Spleen (tissue), 11 donors: ENCODE results near the gene STAT1. TPM values are rescaled to one million over a fixed set of nuclear protein-coding genes. Genes with fewer than 3 reads are reported as not detected.

ENCODE experiments used
- DNase-seq: peaks from one replicate; pipeline ENCODE4 v3.0.0-alpha.2; 2020
- H3K27ac ChIP-seq, 8 donors: fragments of 200-600 bp; sonication (generic) in 7 of 8; 1 replicate in 4 of 8; 2 replicates in 4 of 8; pipeline versions ENCODE4 v1.5.0 to v1.8.0; 2016 to 2021; ENCODE audit warnings: inconsistent platforms in 4 of 8, mild to moderate bottlenecking in 4 of 8, moderate library complexity in 1 of 8
- H3K27me3 ChIP-seq, 7 donors: fragments of 200-600 bp; sonication (generic) in 6 of 7; replicated peaks in 1 of 7; 1 replicate in 4 of 7; 2 replicates in 3 of 7; pipeline versions ENCODE4 v1.5.0 to v1.8.0; 2016 to 2021; ENCODE audit warnings: inconsistent platforms in 3 of 7, mild to moderate bottlenecking in 1 of 7
- H3K36me3 ChIP-seq, 6 donors: fragments of 200-600 bp; sonication (generic) in 5 of 6; 1 replicate in 4 of 6; 2 replicates in 2 of 6; pipeline versions ENCODE4 v1.5.0 to v1.8.0; 2016 to 2021; ENCODE audit warnings: inconsistent platforms in 2 of 6
- H3K4me1 ChIP-seq, 6 donors: fragments of 200-600 bp; sonication (generic) in 5 of 6; 1 replicate in 3 of 6; 2 replicates in 3 of 6; pipeline versions ENCODE4 v1.5.0 to v1.8.0; 2016 to 2021; ENCODE audit warnings: inconsistent platforms in 3 of 6
- H3K4me3 ChIP-seq, 8 donors: fragments of 200-600 bp; sonication (generic) in 7 of 8; 1 replicate in 4 of 8; 2 replicates in 4 of 8; pipeline versions ENCODE4 v1.5.0 to v1.8.0; 2016 to 2021; ENCODE audit warnings: inconsistent platforms in 4 of 8, mild to moderate bottlenecking in 4 of 8, moderate library complexity in 2 of 8
- H3K9me3 ChIP-seq, 8 donors: fragments of 200-600 bp; sonication (generic) in 7 of 8; 1 replicate in 4 of 8; 2 replicates in 4 of 8; pipeline versions ENCODE4 v1.5.0 to v1.8.0; 2016 to 2021; ENCODE audit warnings: inconsistent platforms in 4 of 8
- CTCF ChIP-seq, 11 experiments: fragments of 200-600 bp in 7 of 11; fragments of 450-650 bp in 4 of 11; sonication (generic) in 4 of 11; IDR thresholded peaks in 8 of 11; conservative IDR thresholded peaks in 3 of 11; 1 replicate in 7 of 11; 2 replicates in 4 of 11; pipeline versions ENCODE4 v1.4.0 to v1.8.0; 2016 to 2021; ENCODE audit warnings: antibody characterized with exemption in 11 of 11, inconsistent platforms in 4 of 11, mild to moderate bottlenecking in 1 of 11
- POLR2A ChIP-seq, 3 donors: fragments of 450-650 bp; IDR thresholded peaks; one replicate each; pipeline ENCODE4 v1.5.1; 2017; ENCODE audit warnings: antibody characterized with exemption in 3 of 3, mild to moderate bottlenecking in 1 of 3
- POLR2AphosphoS5 ChIP-seq, 3 donors: sonication (generic); formaldehyde crosslinking; IDR thresholded peaks; one replicate each; pipeline ENCODE4 v1.5.1; 2017; ENCODE audit warnings: antibody characterized with exemption in 3 of 3
- WGBS, 5 donors: extraction: QIAGEN DNeasy Blood & Tissue Kit in 3 of 5; methylation state at CpG; one replicate each; pipeline versions ENCODE4 v1.1.5 to v1.1.7; 2013 to 2018; 5-methylcytosine and 5-hydroxymethylcytosine counted together
- intact Hi-C: fragments of 100-400 bp; cut with DNase I; formaldehyde crosslinking; loops from one replicate; pipeline ENCODE4 v1.15.0; 2023; ENCODE audit warnings: low total_unique reads
- polyA plus RNA-seq, 3 donors: library from polyadenylated mRNA; stranded (reverse); fragments of 200-250 nt; gene quantifications; one replicate each; pipeline ENCODE4 v1.2.1, GENCODE V29; 2013
- total RNA-seq, 7 donors: library from RNA; depleted of rRNA in 3 of 7; stranded (reverse); fragments of >200 nt in 3 of 7; fragmentation: NEBNext Ultra II Directional in 4 of 7; extraction: Animal tissue kit (Norgen Biotek cat#: 25700) in 4 of 7; gene quantifications; one replicate each; pipeline versions ENCODE4 v1.1.0 to v1.2.1, GENCODE V29; 2016 to 2021
- donor health status: healthy with polysubstance abuse.
- donor health status: DM: no; HTN: no; CAD: no; lungs with moderate emphysema.
- donor health status: DM: no; HTN: no; CAD: no.
- donor health status: Bipolar disorder and iron deficiency.
- donor health status: healthy.
- donor health status: DM: no; HTN: no; CAD: no.
- donor health status: DM: yes; HTN: yes; CAD: no.

Gene STAT1
- total and polyA plus RNA-seq, 10 donors, result 19.5 to 246 (median 119) TPM

DNA sequence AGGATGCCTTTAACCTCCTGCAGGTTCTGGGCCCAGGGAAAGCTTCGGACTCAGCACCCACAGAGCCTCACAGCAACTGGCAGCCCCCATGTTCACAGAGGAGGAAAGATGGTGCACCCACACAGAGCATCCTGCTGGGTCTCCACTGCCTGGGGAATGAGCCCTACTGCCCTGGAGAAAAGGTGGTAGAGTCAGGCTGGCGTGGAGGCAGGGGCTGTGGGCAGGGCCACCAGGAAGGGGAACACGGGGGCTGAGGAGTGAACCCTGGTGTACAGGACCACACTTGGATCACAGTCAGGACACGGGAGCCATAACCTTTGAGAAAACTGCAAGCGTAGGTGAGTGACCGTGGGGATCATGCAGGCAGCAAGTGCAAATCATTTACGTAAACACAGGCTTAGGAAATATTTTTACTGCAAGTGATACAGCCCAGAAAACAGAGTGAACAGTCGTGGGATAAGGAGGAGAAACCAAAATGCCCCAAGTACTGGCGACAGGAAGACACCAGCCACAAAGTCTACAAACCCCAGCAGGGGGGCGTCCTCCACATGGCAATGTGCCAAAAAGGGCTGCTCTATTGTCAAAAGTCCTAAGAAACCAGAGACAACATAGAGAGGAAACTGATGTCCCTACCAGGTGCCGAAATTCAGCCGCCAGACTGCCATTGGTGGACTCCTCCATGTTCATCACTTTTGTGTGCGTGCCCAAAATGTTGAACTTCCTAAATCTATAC is 27.6 kb downstream of the STAT1 start:
- TF ChIP-seq POLR2AphosphoS5 (IDR thresholded peaks at IDR 0.05) (peak in 1 of 3 donors; percentile 17), POLR2A (IDR thresholded peaks at IDR 0.05) (no peak)
- peaks cover 4 to 100% (median 100%) of the 10 kb centered on the region in 6 donors for H3K36me3 ChIP-seq
- intact Hi-C loops, result no loop called here
- H3K9me3 ChIP-seq, result no peaks in the 10 kb centered on the region
- WGBS, 5 donors, result 61 to 77% (median 67%) methylated on average over 13 of the region's 13 CpGs
- no peak overlapping the region for H3K4me3 ChIP-seq
- peaks cover 0 to 20% (median 3%) of the 10 kb centered on the region in 6 donors for H3K4me1 ChIP-seq
- no peak for DNase-seq
- peak overlapping the region in 2 of 8 donors; percentile 4 to 40 for H3K27ac ChIP-seq
- H3K27me3 ChIP-seq, result no peaks in the 10 kb centered on the region

- H3K36me3 ChIP-seq, result peaks cover 4 to 100% (median 100%) of the 10 kb centered on the region in 6 donors
- 88 to 93% (median 92%) methylated on average over 5 of the region's 5 CpGs for WGBS, 5 donors
- DNase-seq, result no peak
These were observed 29.4 kb downstream of the STAT1 start for GRCh38 chr2:190984595-190984994.

GRCh38 chr2:190982262-190983034 is 31.5 kb downstream of the STAT1 start:
- Histone ChIP-seq H3K4me1 (peaks cover 0 to 35% (median 14%) of the 10 kb centered on the region in 6 donors), H3K36me3 (peaks cover 6 to 100% (median 99%) of the 10 kb centered on the region in 6 donors), H3K27me3 (no peaks in the 10 kb centered on the region), H3K27ac (peak overlapping the region in 3 of 8 donors; percentile 21 to 82 (median 29)), H3K4me3 (no peak overlapping the region), H3K9me3 (no peaks in the 10 kb centered on the region)
- 80 to 85% (median 81%) methylated on average over 8 of the region's 8 CpGs for WGBS, 5 donors
- DNase-seq, result no peak
- intact Hi-C loops, result no loop called here
- TF ChIP-seq POLR2A (IDR thresholded peaks at IDR 0.05) (no peak), POLR2AphosphoS5 (IDR thresholded peaks at IDR 0.05) (no peak), CTCF (IDR thresholded peaks at IDR 0.05 in 8 of 11, conservative IDR thresholded peaks at IDR 0.05 in 3 of 11) (no peak)

More at GRCh38 chr2:190984595-190984994, 29.4 kb downstream of the STAT1 start:
- Histone ChIP-seq H3K27me3 (no peaks in the 10 kb centered on the region), H3K27ac (peak overlapping the region in 1 of 8 donors; percentile 26), H3K4me1 (peaks cover 0 to 36% (median 14%) of the 10 kb centered on the region in 6 donors), H3K9me3 (no peaks in the 10 kb centered on the region), H3K4me3 (no peak overlapping the region)
- TF ChIP-seq POLR2AphosphoS5 (IDR thresholded peaks at IDR 0.05), result peak in 2 of 3 donors; percentile 19
- TF ChIP-seq POLR2A (IDR thresholded peaks at IDR 0.05), result no peak
- no peak for TF ChIP-seq CTCF (IDR thresholded peaks at IDR 0.05 in 8 of 11, conservative IDR thresholded peaks at IDR 0.05 in 3 of 11)
- intact Hi-C loops, result no loop called here

GRCh38 chr2:190981733-190982132 is 32.2 kb downstream of the STAT1 start:
- Histone ChIP-seq H3K27ac (peak overlapping the region in 4 of 8 donors; percentile 21 to 82 (median 50)), H3K4me3 (no peak overlapping the region), H3K36me3 (peaks cover 6 to 100% (median 99%) of the 10 kb centered on the region in 6 donors), H3K4me1 (peaks cover 0 to 35% (median 14%) of the 10 kb centered on the region in 6 donors), H3K9me3 (no peaks in the 10 kb centered on the region), H3K27me3 (no peaks in the 10 kb centered on the region)
- WGBS, 5 donors, result 60 to 80% (median 79%) methylated on average over 1 of the region's 1 CpG
- intact Hi-C loops, result no loop called here
- no peak for TF ChIP-seq CTCF (IDR thresholded peaks at IDR 0.05 in 8 of 11, conservative IDR thresholded peaks at IDR 0.05 in 3 of 11)
- TF ChIP-seq POLR2A (IDR thresholded peaks at IDR 0.05), result no peak
- no peak for TF ChIP-seq POLR2AphosphoS5 (IDR thresholded peaks at IDR 0.05)
- DNase-seq, result no peak
